PC-3 (cell line): ENCODE data around the gene EMC9. TPM values are rescaled to one million over a fixed set of nuclear protein-coding genes. Genes with fewer than 3 reads are reported as not detected.
A peak's percentile ranks its signal among the peaks of the same experiment; 100 is the strongest.

Experiments used
- ATAC-seq: fragments of 200-7000 bp; cut with Tn5 transposase; 2 replicates; pipeline ENCODE4 v1.9.1; 2020; ENCODE audit warnings: mild to moderate bottlenecking, moderate library complexity
- BruUV-seq: library from RNA; stranded (reverse); fragments of 400-500 nt; replicated peaks from 2 replicates; lab custom pipeline; 2021; lab: Mats Ljungman, UMichigan
- CTCF ChIA-PET: fragments of 300-600 bp; sonication (Branson Sonifier 250); formaldehyde crosslinking; loops from one replicate; lab custom pipeline; 2022; ENCODE audit warnings: antibody characterized with exemption; lab: Charles Lee
- POLR2A ChIA-PET: fragments of 300-600 bp; sonication (Branson Sonifier 250); formaldehyde crosslinking; loops from one replicate; lab custom pipeline; 2022; ENCODE audit warnings: antibody characterized with exemption; ENCODE audit not compliant: unreplicated experiment; lab: Charles Lee
- DNase-seq: peaks from one replicate; pipeline ENCODE4 v3.0.0-alpha.2; 2015
- H2AFZ ChIP-seq: fragments of 300-600 bp; sonication (generic); 2 replicates; pipeline ENCODE4 v1.6.0; 2016; ENCODE audit warnings: antibody characterized with exemption, low read length
- H3F3A ChIP-seq: fragments of 300-600 bp; sonication (generic); one replicate; pipeline ENCODE4 v1.6.0; 2017; ENCODE audit warnings: antibody characterized with exemption, low read length, control low read depth, mild to moderate bottlenecking; ENCODE audit not compliant: unreplicated experiment
- H3K27ac ChIP-seq: fragments of 300-600 bp; sonication (generic); 2 replicates; pipeline ENCODE4 v1.5.1; 2016; ENCODE audit warnings: mild to moderate bottlenecking, low read length
- H3K27me3 ChIP-seq: fragments of 300-600 bp; sonication (generic); 2 replicates; pipeline ENCODE4 v1.6.1; 2016; ENCODE audit warnings: low read length, mixed read lengths
- H3K36me3 ChIP-seq: fragments of 300-600 bp; sonication (generic); 2 replicates; pipeline ENCODE4 v1.6.1; 2016; ENCODE audit warnings: low read depth, mixed run types, low read length, mixed read lengths
- H3K4me1 ChIP-seq: fragments of 300-600 bp; sonication (generic); 2 replicates; pipeline ENCODE4 v1.5.1; 2016; ENCODE audit warnings: low read length; ENCODE audit not compliant: insufficient read depth
- H3K4me2 ChIP-seq: fragments of 300-600 bp; sonication (generic); 2 replicates; pipeline ENCODE4 v1.6.0; 2016; ENCODE audit warnings: low read length
- H3K4me3 ChIP-seq: fragments of 300-600 bp; sonication (generic); 2 replicates; pipeline ENCODE4 v1.5.1; 2016; ENCODE audit warnings: mild to moderate bottlenecking, low read length, mixed read lengths
- H3K79me2 ChIP-seq: fragments of 300-600 bp; sonication (generic); 2 replicates; pipeline ENCODE4 v1.6.1; 2017; ENCODE audit warnings: low read length, mixed read lengths
- H3K9ac ChIP-seq: fragments of 300-600 bp; sonication (generic); 2 replicates; pipeline ENCODE4 v1.6.0; 2016; ENCODE audit warnings: mild to moderate bottlenecking, low read length
- H3K9me2 ChIP-seq: fragments of 300-600 bp; sonication (generic); replicated peaks from 2 replicates; pipeline ENCODE4 v1.6.1; 2016; ENCODE audit warnings: mixed run types, low read length, mixed read lengths
- H3K9me3 ChIP-seq: fragments of 300-600 bp; sonication (generic); 2 replicates; pipeline ENCODE4 v1.6.1; 2016; ENCODE audit warnings: low read length, mixed read lengths
- H4K20me1 ChIP-seq: fragments of 300-600 bp; sonication (generic); 2 replicates; pipeline ENCODE4 v1.6.1; 2016; ENCODE audit warnings: low read length, mixed read lengths
- CTCF ChIP-seq: fragments of 300-600 bp; sonication (generic); conservative IDR thresholded peaks from 2 replicates; pipeline ENCODE4 v1.5.1; 2017; ENCODE audit warnings: antibody characterized with exemption, low read depth, mild to moderate bottlenecking, low read length
- EZH2 ChIP-seq: fragments of 300-600 bp; sonication (generic); IDR thresholded peaks from one replicate; pipeline ENCODE4 v1.6.1; 2017; ENCODE audit warnings: antibody characterized with exemption, mild to moderate bottlenecking, low read length; ENCODE audit not compliant: unreplicated experiment
- EZH2phosphoT487 ChIP-seq: fragments of 300-600 bp; sonication (generic); IDR thresholded peaks from 2 replicates; pipeline ENCODE4 v1.6.1; 2018; ENCODE audit warnings: mild to moderate bottlenecking, antibody characterized with exemption, low read length, borderline replicate concordance
- intact Hi-C: fragments of 100-400 bp; cut with micrococcal nuclease; formaldehyde crosslinking; loops from 2 replicates; pipeline ENCODE4 v1.9.0; 2023
- total RNA-seq: library from RNA; depleted of rRNA; stranded (reverse); fragments of >200 nt; gene quantifications from 2 replicates; pipeline ENCODE4 v1.2.3, GENCODE V29; 2014

The EMC9 gene
- total RNA-seq, 1 experiment from 2014 or later = 30.1 TPM

DNA sequence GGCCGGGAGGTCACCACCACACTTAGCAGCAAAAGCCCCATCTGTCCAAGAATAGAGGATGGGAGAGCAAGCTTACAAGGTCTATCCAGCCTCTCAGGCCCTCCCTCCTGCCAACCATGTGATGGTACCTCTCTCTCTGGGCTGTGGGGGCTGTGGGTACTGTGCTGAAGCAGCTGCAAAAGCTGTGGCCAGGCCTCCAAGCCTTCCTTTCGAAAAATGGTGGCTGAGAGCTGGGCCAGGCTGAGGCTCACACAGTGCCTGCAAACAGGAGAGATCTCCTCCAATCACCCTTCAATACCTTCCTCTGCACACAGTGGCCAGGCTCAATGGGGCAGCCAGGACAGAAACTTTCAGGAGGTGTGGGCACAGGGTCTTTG is 46.1 kb upstream of the EMC9 start:
- no TSS peak for BruUV-seq
- H3K9ac ChIP-seq = peak overlapping the region; percentile 90
- H3K9me2 ChIP-seq = no peaks in the 10 kb centered on the region
- peak overlapping the region; percentile 86 for H3K4me2 ChIP-seq
- no peak overlapping the region for H3K27ac ChIP-seq
- H3K4me3 ChIP-seq = peak overlapping the region; percentile 76
- no peaks in the 10 kb centered on the region for H3K9me3 ChIP-seq
- POLR2A ChIA-PET = no interaction called here
- CTCF ChIA-PET = no interaction called here
- ATAC-seq (no peak), DNase-seq (no peak)
- H3F3A ChIP-seq = no peaks in the 10 kb centered on the region
- peaks cover 39% of the 10 kb centered on the region for H3K79me2 ChIP-seq
- no peak overlapping the region for H2AFZ ChIP-seq
- intact Hi-C loops = no loop called here
- H4K20me1 ChIP-seq = no peaks in the 10 kb centered on the region
- H3K4me1 ChIP-seq = peaks cover 8% of the 10 kb centered on the region
- peaks cover 24% of the 10 kb centered on the region; the same call in 1 of the 2 replicates for H3K36me3 ChIP-seq
- no peaks in the 10 kb centered on the region for H3K27me3 ChIP-seq
- TF ChIP-seq EZH2phosphoT487 (no peak), CTCF (no peak), EZH2 (no peak)

DNA sequence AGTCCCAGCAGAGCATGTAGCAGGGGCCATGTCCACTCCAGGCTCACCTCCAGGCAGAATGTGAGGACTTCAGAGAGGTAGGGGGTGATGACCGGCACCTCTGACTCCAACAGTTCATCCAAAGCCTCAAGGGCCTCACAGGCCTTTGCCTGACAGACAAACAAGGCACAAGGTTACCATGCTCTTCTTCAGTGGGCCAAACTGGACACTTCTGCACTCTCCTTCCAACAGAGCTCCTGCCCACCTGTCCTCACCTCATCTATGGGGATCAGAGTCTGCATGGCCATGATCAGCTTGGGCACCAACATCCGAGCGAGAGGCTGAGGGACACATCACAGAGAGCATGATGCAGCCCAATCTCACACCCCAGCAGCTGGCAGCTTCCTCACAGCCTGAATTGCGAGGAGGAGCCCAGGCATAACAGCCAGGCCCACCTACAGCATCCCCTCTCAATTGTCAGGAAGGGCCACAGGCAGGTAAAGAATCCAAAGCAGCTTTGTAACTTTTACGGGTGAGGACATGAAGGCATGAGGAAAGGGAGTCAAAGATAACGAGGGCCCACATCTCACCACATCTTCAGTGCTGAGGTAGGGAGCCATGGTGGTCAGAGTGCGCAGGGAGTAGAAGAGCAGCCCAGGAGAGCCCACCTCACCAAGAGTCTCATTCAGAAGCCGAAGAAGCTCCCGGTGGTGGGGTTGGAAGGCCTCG is 45.6 kb upstream of the EMC9 start:
- H3K9me2 ChIP-seq = no peaks in the 10 kb centered on the region
- no peak overlapping the region for H2AFZ ChIP-seq
- no TSS peak for BruUV-seq
- DNase-seq (no peak), ATAC-seq (no peak)
- no peaks in the 10 kb centered on the region for H3K9me3 ChIP-seq
- ChIA-PET POLR2A (no interaction called here), CTCF (no interaction called here)
- H3K4me2 ChIP-seq = peak overlapping the region; percentile 86
- TF ChIP-seq CTCF (no peak), EZH2 (no peak), EZH2phosphoT487 (no peak)
- no peak overlapping the region for H3K27ac ChIP-seq
- peaks cover 34% of the 10 kb centered on the region for H3K79me2 ChIP-seq
- H3K36me3 ChIP-seq = peaks cover 24% of the 10 kb centered on the region; the same call in 1 of the 2 replicates
- peaks cover 8% of the 10 kb centered on the region for H3K4me1 ChIP-seq
- H3K9ac ChIP-seq = no peak overlapping the region
- peak overlapping the region; percentile 76; the same call in 1 of the 2 replicates for H3K4me3 ChIP-seq
- intact Hi-C loops = no loop called here
- H3F3A ChIP-seq = no peaks in the 10 kb centered on the region
- H3K27me3 ChIP-seq = no peaks in the 10 kb centered on the region
- H4K20me1 ChIP-seq = no peaks in the 10 kb centered on the region

DNA sequence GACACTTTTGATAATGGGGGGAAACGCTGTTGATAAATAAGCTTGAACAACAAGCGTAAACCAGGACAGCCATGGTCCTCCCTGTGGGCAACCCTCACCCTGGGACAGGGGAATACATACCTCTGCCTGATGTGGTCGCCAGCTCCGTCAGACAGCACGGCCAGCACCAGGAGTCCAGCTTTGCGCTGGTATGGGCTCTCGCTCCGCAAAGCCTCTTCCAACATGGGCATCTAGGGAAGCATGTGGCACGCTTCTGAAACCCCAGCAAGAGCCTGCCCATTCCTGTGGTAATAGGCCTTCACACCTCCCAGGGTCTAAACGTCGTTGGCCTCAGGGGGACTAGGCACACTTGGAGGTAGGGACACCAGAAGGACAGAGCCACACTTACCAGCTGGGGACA is 44.4 kb upstream of the EMC9 start:
- Histone ChIP-seq H3K27me3 (no peaks in the 10 kb centered on the region), H3K4me2 (no peak overlapping the region), H2AFZ (no peak overlapping the region), H3K79me2 (peaks cover 25% of the 10 kb centered on the region), H3K36me3 (peaks cover 31% of the 10 kb centered on the region; the same call in 1 of the 2 replicates), H3K9me3 (no peaks in the 10 kb centered on the region), H3K4me1 (peaks cover 8% of the 10 kb centered on the region), H3F3A (no peaks in the 10 kb centered on the region), H4K20me1 (no peaks in the 10 kb centered on the region), H3K4me3 (no peak overlapping the region), H3K9ac (no peak overlapping the region), H3K27ac (no peak overlapping the region), H3K9me2 (no peaks in the 10 kb centered on the region)
- TF ChIP-seq CTCF (no peak), EZH2 (no peak), EZH2phosphoT487 (no peak)
- no TSS peak for BruUV-seq
- ChIA-PET CTCF (no interaction called here), POLR2A (no interaction called here)
- intact Hi-C loops = no loop called here
- ATAC-seq (no peak), DNase-seq (no peak)
